Stimulated activated CD4-positive, alpha-beta T cell treated with anti-CD3 and anti-CD28 coated beads, Interleukin-2, amount 100 ng/mL, for 48 hours (primary cell): ENCODE results near the gene MORC1.

Source experiments
- DNase-seq, 2 donors: peaks; one replicate each; pipeline ENCODE4 v3.0.0-alpha.2; 2020

Gene MORC1

GRCh38 chr3:108936924-108937689, 180.8 kb downstream of the MORC1 start:
- no peak for DNase-seq

GRCh38 chr3:108931035-108931434, 186.9 kb downstream of the MORC1 start:
- DNase-seq: no peak

- DNase-seq: no peak
These were observed 199.1 kb downstream of the MORC1 start for GRCh38 chr3:108918866-108919265.

GRCh38 chr3:108914774-108915641, 202.9 kb downstream of the MORC1 start:
- peak; percentile 44 to 48 for DNase-seq

GRCh38 chr3:108909799-108910198, 208.1 kb downstream of the MORC1 start:
- DNase-seq: no peak
